ENCODE measurements around the gene SMARCD3. TPM values are rescaled to one million over a fixed set of nuclear protein-coding genes. Genes with fewer than 3 reads are reported as not detected.

The SMARCD3 gene
- polyA plus RNA-seq, 3 donors: 104 to 183 (median 112) TPM

DNA sequence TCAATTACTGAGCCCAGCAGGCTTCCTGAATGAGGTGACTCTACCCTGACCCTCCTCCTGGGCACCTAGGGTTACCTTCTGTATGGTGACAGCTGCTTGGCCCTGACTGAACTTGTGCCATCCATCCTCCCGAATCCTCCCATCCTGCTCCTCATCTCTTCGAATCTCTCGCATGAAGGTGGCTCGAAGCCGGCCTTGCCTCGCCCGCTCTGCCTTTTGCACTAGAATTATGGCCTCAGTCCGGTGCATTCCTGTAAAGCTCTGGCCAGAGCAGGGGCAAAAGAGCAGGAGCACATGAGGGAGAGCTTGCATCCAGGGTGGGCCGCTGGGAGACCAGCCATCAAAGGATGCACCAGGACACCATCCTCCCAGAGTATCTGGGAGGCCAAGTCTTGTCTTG lies 45.7 kb downstream of the SMARCD3 start:
- Mint-ChIP-seq H3K9me3 (peaks cover 0 to 4% (median 0%) of the 10 kb centered on the region in 7 donors), H3K27ac (no peak overlapping the region), H3K36me3 (no peaks in the 10 kb centered on the region), H3K4me1 (no peaks in the 10 kb centered on the region), H3K27me3 (ENCODE audit: low read depth in 3 of 3) (peaks cover 31 to 51% (median 32%) of the 10 kb centered on the region in 3 donors), H3K4me3 (no peak overlapping the region)
- Histone ChIP-seq H3K36me3 (replicated peaks in 1 of 2; ENCODE audit: control insufficient read depth in 1 of 2, insufficient read depth in 2 of 2, low read length in 2 of 2) (no peaks in the 10 kb centered on the region), H3K9me3 (replicated peaks in 1 of 2; ENCODE audit: control insufficient read depth in 1 of 2, insufficient read depth in 1 of 2, low read length in 2 of 2) (no peaks in the 10 kb centered on the region), H3K4me1 (ENCODE audit: control insufficient read depth in 1 of 2, insufficient read depth in 2 of 2, low read length in 2 of 2) (no peaks in the 10 kb centered on the region), H2AFZ (ENCODE audit: insufficient read depth, low read depth, low read length, poor library complexity, severe bottlenecking) (no peak overlapping the region), H3K27ac (ENCODE audit: low read depth in 1 of 2, low read length in 2 of 2) (no peak overlapping the region), H4K20me1 (ENCODE audit: insufficient read depth, low read length) (no peaks in the 10 kb centered on the region), H3K79me2 (ENCODE audit: insufficient read depth, low read length) (no peaks in the 10 kb centered on the region), H3K27me3 (ENCODE audit: control insufficient read depth in 2 of 2, insufficient read depth in 2 of 2, low read length in 2 of 2) (peaks cover 3 to 11% of the 10 kb centered on the region in 2 donors), H3K9ac (ENCODE audit: insufficient read depth, low read length, poor library complexity, severe bottlenecking) (no peak overlapping the region), H3K4me2 (replicated peaks; ENCODE audit: extremely low read depth, low read length, poor library complexity, severe bottlenecking) (no peak overlapping the region), H3K4me3 (replicated peaks in 1 of 3; ENCODE audit: low read depth in 2 of 3, low read length in 3 of 3) (no peak overlapping the region)
- WGBS (ENCODE audit: insufficient coverage): 96% methylated on average over 9 of the region's 9 CpGs
- intact Hi-C loops (cut with micrococcal nuclease): no loop called here
- TF ChIP-seq, protein P1, sequence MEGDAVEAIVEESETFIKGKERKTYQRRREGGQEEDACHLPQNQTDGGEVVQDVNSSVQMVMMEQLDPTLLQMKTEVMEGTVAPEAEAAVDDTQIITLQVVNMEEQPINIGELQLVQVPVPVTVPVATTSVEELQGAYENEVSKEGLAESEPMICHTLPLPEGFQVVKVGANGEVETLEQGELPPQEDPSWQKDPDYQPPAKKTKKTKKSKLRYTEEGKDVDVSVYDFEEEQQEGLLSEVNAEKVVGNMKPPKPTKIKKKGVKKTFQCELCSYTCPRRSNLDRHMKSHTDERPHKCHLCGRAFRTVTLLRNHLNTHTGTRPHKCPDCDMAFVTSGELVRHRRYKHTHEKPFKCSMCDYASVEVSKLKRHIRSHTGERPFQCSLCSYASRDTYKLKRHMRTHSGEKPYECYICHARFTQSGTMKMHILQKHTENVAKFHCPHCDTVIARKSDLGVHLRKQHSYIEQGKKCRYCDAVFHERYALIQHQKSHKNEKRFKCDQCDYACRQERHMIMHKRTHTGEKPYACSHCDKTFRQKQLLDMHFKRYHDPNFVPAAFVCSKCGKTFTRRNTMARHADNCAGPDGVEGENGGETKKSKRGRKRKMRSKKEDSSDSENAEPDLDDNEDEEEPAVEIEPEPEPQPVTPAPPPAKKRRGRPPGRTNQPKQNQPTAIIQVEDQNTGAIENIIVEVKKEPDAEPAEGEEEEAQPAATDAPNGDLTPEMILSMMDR (IDR thresholded peaks at IDR 0.05): no peak
- DNase-seq: no peak

DNA sequence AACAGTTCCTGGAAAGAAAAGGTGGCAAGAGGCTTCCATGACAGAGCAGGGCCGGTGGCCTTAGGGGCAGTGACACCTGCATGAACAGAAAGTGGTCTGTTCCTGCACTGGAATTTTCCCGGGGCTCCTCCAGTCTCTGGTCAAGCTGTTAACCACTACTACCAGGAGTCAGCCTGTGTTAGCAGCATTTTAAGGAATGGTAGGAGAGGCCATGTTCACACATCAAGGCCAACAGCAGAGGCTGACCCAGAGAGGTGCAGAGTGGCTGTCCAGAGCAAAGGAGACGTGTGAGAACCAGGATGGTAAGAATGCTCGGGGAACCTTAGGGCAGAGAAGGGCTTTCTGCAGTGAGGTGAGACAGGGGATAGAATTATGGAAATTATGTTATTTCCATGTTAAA lies 46.7 kb downstream of the SMARCD3 start:
- peaks cover 0 to 4% (median 0%) of the 10 kb centered on the region in 7 donors for H3K9me3 Mint-ChIP-seq
- Histone ChIP-seq H3K9ac (ENCODE audit: insufficient read depth, low read length, poor library complexity, severe bottlenecking) (no peak overlapping the region), H3K4me2 (replicated peaks; ENCODE audit: extremely low read depth, low read length, poor library complexity, severe bottlenecking) (no peak overlapping the region), H3K27ac (ENCODE audit: low read depth in 1 of 2, low read length in 2 of 2) (no peak overlapping the region), H3K4me3 (replicated peaks in 1 of 3; ENCODE audit: low read depth in 2 of 3, low read length in 3 of 3) (no peak overlapping the region), H3K36me3 (replicated peaks in 1 of 2; ENCODE audit: control insufficient read depth in 1 of 2, insufficient read depth in 2 of 2, low read length in 2 of 2) (no peaks in the 10 kb centered on the region), H3K79me2 (ENCODE audit: insufficient read depth, low read length) (no peaks in the 10 kb centered on the region), H3K4me1 (ENCODE audit: control insufficient read depth in 1 of 2, insufficient read depth in 2 of 2, low read length in 2 of 2) (no peaks in the 10 kb centered on the region), H2AFZ (ENCODE audit: insufficient read depth, low read depth, low read length, poor library complexity, severe bottlenecking) (no peak overlapping the region), H3K9me3 (replicated peaks in 1 of 2; ENCODE audit: control insufficient read depth in 1 of 2, insufficient read depth in 1 of 2, low read length in 2 of 2) (no peaks in the 10 kb centered on the region), H4K20me1 (ENCODE audit: insufficient read depth, low read length) (no peaks in the 10 kb centered on the region), H3K27me3 (ENCODE audit: control insufficient read depth in 2 of 2, insufficient read depth in 2 of 2, low read length in 2 of 2) (peaks cover under 1 to 7% of the 10 kb centered on the region in 2 donors)
- H3K4me3 Mint-ChIP-seq: no peak overlapping the region
- peaks cover 22 to 41% (median 24%) of the 10 kb centered on the region in 3 donors for H3K27me3 Mint-ChIP-seq (ENCODE audit: low read depth in 3 of 3)
- no peaks in the 10 kb centered on the region for H3K4me1 Mint-ChIP-seq
- TF ChIP-seq, protein P1 (IDR thresholded peaks at IDR 0.05): no peak
- no peaks in the 10 kb centered on the region for H3K36me3 Mint-ChIP-seq
- WGBS (ENCODE audit: insufficient coverage): 97% methylated on average over 3 of the region's 4 CpGs
- no peak for DNase-seq
- H3K27ac Mint-ChIP-seq: peak overlapping the region in 1 of 7 donors; percentile 31
- intact Hi-C loops (cut with micrococcal nuclease): no loop called here

Measured in CD14-positive monocyte (primary cell).